Medulla oblongata (tissue), 1 donor: ENCODE data around the gene POLN.
A peak's percentile ranks its signal among the peaks of the same experiment; 100 is the strongest.

Experiments used
- DNase-seq: peaks from one replicate; pipeline ENCODE4 v3.0.0-alpha.2; 2015; ENCODE audit errors: extremely low spot score

Gene POLN

DNA sequence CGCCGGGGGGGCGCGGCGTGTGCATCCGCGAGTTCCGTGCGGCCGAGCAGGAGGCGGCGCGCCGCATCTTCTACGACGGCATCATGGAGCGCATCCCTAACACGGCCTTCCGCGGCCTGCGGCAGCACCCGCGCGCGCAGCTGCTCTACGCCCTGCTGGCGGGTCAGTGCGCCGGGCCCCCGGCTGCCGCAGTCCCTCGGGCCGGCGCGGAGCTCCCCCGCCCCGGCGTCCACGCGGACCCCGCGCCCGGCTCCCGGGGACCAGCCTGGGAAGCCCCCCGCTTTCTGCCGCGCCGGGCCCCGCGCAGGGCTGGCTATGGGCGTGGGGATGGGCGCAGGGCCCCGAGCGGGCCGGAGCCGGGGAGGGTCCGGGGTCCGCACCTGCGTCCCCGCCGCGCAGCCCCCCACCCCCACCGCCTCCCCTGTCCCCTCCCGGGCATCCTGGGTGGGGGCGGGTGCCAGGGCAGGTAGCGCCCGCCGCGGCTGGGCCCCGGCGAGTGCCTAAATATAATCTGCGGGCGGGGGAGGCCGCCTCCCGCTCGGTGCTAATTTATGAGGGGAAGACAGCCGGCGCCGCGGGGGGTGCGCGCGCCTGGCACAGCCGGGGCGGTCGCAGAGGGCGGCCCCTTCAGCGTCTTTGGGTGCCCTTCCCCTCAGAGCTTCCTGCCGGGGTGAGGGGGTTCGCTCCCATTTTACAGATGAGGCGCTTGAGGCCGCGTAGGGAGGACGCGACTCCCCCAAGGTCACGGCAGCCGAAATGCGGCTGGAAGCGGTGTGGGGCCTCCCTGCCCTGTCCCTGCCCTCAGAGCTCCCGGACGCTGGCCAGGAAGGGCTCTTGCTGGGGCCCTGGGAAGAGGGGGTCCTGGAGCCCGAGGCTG lies 182.0 kb downstream of the POLN start:
- no peak for DNase-seq

DNA sequence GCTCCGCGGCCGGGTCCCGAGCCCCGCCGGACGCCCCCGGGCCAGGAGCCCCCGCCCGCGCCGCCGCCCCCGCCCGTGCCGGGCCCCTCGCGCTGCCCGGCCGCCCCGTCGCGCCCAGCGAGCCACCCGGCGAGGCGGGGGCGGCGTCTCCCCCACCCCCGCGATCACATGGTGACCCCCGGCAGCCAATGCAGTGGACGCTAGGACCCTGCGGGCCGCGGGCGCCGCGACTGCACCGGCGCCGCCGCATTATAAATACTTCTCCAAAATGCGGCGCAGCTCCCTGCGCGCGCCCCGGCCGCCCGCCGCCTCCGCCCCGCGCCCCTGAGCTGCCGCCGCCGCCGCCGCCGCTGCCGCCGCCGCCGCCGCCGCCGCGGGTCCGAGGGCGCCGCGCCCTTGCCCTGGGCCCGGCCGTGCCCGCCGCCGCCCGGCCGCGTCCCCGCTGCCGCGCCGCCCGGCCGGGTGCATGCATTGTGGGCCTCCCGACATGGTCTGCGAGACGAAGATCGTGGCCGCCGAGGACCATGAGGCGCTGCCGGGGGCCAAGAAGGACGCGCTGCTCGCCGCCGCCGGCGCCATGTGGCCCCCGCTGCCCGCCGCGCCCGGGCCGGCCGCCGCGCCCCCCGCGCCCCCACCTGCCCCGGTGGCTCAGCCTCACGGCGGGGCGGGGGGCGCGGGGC lies 182.7 kb downstream of the POLN start, which contains the start of gene NAT8L:
Gene NAT8L (plus strand): TSS at position 282 of the 680 bp plus-strand sequence. CDS start 185 bp downstream, at position 467.
- peak; percentile 88 for DNase-seq

- DNase-seq, result peak; percentile 56
Measured at GRCh38 chr4:2058264-2059045, 183.5 kb downstream of the POLN start.

- no peak for DNase-seq
Measured at GRCh38 chr4:2057382-2058065, 184.4 kb downstream of the POLN start.

DNA sequence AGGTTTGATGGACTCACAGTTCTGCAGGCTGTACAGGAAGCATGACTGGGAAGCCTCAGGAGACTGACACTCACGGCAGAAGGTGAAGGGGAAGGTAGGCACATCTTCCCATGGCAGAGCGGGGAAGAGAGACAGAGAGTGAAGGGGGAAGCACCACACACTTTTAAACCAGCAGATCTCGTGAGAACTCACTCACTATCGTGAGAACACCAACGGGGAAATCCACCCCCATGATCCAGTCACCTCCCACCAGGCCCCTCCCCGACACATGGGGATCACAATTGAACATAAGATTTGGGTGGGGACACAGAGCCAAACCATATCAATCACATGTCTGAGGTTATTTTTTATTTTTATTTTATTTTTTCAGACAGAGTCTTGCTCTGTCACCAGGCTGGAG lies 187.7 kb downstream of the POLN start:
- no peak for DNase-seq

DNA sequence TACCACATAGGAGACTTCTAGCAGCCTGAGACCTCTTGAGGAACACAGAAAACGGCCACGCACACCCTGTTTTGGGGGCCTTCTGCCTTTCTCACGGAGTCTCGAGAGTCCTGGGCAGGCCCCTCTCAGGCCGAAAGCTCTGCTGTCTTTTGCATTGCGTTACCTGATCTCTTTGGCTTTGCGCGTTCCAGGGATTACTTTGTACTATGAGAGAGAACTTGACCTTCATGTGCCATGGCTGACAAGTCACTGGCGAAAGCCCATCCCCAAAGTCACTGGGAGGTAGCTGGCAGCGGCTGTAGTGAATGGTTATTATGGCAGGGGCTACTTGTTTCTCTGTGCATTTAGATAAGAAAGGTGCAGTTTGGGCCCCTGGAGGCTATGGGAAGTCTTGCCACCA lies 190.8 kb downstream of the POLN start:
- DNase-seq, result no peak

DNA sequence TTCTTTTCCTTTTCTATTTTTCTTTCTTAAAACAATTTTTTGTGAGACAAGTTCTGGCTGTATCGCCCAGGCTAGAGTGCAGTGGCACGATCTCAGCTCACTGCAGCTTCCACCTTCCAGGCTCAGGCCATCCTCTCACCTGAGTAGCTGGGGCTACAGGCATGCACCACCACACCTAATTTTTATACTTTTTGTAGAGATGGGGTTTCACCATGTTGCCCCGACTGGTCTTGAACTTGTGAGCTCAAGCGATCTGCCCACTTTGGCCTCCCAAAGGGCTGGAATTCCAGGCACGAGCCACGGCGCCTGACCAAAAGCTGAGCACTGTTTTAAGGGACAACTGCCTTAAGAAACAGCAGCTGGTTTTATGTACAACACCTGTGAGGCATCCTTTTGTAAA lies 192.1 kb downstream of the POLN start:
- no peak for DNase-seq

DNA sequence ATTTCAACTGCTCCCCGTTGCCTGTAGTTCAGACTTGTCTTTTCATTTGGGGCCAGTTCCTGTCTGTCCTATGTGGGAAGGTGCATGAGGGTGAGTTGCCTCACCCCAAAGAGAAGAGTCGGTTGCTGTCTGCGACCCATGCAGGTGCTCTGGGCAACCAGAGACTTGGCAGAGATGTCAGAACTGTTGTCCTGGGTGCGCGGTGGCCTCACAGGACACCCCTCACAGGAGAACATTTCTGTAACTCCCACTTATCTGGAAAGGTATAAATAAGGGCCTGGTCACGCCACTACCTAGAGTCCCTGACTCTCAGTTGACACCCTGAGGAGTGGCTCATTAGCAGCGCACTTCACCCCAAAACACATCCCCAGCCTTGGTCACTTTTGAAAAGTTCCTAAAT lies 192.5 kb downstream of the POLN start:
- DNase-seq, result no peak

- no peak for DNase-seq
Measured at GRCh38 chr4:2048831-2049230, 193.1 kb downstream of the POLN start.

GRCh38 chr4:2047781-2048581 lies 193.9 kb downstream of the POLN start:
- no peak for DNase-seq

- no peak for DNase-seq
Measured at GRCh38 chr4:2047031-2047660, 194.8 kb downstream of the POLN start.

GRCh38 chr4:2046031-2046961 lies 195.6 kb downstream of the POLN start:
- DNase-seq, result no peak

DNA sequence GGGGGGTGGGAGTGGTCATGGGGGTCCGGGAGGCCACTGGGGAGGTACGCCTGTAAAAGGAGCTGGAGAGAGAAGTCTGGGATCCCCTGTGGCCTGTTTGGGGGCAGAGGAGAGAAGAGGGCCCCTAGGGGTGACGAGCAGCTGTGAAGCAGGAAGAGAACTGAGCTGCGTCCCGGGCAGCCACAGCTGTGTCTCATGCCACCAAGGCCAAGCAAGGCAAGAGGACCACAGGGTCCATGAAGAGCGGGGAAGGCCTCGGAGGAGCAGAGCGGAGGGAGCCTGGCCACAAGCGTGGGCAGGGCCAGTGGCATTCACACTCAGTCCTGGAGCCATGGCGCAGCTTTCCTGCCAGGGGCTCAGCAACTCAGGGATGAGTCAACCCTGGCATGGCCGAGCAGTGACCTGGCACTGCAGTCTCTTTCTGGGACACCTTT lies 196.4 kb downstream of the POLN start:
- no peak for DNase-seq

GRCh38 chr4:2044542-2045517 lies 197.1 kb downstream of the POLN start:
- DNase-seq, result no peak

DNA sequence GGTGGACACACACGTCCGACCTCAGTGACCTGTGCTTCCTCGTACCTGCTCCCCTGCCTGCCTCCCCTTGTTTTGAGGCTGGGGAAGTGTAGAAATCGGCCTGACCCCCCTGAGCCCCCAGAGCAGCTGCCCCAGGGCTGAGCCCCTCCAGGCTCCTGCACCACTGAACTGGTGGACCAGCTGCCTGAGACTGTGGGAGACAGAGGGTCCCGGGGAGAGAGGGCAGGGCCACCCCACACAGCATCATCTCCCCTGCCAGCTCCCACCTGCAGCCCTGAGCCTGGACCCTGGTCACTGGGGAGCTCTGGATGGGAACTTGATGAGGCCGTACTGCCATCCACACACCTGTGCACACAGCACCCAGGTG lies 197.8 kb downstream of the POLN start:
- no peak for DNase-seq

GRCh38 chr4:2043396-2044118 lies 198.4 kb downstream of the POLN start:
- no peak for DNase-seq

DNA sequence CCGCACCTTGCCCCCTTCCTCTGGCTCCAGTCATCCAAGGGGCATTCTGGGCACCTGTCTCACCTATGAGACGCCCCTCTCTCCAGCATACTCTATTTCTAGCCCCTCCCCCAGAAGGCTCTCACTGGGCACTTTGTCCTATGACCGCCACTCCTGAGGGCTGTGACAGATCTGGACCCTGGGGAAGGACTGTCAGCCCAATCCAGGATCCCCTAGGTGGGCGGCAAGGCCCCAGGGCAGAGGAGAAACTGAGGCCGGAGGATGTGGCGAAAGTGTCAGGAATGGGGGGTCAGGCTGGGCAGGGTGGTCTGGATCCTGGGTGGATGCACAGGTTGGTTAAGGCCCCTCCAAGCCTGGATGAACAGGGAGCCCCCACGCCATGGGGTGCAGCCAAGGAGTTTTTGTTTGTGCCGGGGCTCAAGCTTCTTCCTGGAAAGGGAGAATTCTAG lies 198.9 kb downstream of the POLN start:
- DNase-seq, result no peak
